ENCODE data around the gene ODR4.

The ODR4 gene

DNA sequence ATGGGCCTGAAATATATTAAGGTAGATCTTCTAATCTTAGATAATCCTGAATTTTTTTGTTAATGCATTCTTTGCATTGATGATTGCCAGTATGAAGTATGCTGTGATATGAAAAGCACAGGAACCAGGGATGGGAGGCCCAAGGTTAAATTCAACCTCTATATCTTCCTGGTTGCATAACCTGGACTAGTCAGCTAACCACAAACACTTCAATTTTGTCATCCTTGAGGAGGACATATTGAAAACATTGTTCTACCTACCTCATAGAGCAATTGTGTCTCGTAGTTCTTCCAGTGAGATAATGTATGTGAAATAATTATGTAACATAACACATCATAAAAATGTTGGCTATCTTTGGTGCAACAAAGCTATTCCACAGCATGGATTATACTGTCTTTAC is 59.7 kb downstream of the ODR4 start:
- TF ChIP-seq, protein P1, sequence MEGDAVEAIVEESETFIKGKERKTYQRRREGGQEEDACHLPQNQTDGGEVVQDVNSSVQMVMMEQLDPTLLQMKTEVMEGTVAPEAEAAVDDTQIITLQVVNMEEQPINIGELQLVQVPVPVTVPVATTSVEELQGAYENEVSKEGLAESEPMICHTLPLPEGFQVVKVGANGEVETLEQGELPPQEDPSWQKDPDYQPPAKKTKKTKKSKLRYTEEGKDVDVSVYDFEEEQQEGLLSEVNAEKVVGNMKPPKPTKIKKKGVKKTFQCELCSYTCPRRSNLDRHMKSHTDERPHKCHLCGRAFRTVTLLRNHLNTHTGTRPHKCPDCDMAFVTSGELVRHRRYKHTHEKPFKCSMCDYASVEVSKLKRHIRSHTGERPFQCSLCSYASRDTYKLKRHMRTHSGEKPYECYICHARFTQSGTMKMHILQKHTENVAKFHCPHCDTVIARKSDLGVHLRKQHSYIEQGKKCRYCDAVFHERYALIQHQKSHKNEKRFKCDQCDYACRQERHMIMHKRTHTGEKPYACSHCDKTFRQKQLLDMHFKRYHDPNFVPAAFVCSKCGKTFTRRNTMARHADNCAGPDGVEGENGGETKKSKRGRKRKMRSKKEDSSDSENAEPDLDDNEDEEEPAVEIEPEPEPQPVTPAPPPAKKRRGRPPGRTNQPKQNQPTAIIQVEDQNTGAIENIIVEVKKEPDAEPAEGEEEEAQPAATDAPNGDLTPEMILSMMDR (IDR thresholded peaks at IDR 0.05): no peak

DNA sequence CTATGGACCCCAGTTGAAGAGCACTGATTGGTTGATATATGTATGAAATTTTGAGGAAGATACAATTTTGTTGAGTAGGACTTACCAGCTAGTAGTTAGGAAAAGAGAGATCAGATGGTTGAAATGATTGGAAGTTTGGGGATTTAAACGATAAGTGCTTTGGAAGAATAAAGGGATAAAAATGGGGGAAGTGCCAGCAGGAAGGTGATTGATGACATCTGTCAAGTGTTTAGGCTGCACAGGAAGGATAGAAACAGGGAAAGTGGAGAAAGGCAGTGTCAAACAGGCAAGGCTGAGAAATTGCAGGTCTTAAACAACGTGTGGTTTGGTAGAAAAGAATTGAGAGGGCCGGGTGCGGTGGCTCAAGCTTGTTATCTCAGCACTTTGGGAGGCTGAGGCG is 62.9 kb downstream of the ODR4 start:
- TF ChIP-seq, protein P1 (IDR thresholded peaks at IDR 0.05): no peak

DNA sequence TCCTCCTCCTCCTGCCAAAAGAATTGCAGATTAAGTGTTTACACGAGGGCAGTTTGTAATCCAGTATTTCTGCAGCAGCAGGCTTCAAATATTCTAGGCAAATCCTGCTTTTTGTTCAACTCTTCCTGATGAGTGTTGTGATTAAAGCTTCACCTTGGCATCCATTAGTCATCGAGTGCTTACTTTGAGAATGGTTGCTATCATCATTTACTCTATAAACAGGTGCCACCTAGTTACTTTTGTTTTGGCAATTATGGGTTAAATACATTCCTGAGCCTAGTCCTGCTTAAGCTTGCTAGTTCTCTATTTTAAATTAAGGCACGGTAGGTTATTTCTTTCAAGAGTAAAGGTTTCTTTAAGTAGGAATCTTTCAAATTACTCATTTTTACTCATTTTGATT is 64.9 kb downstream of the ODR4 start:
- TF ChIP-seq, protein P1 (IDR thresholded peaks at IDR 0.05): no peak

DNA sequence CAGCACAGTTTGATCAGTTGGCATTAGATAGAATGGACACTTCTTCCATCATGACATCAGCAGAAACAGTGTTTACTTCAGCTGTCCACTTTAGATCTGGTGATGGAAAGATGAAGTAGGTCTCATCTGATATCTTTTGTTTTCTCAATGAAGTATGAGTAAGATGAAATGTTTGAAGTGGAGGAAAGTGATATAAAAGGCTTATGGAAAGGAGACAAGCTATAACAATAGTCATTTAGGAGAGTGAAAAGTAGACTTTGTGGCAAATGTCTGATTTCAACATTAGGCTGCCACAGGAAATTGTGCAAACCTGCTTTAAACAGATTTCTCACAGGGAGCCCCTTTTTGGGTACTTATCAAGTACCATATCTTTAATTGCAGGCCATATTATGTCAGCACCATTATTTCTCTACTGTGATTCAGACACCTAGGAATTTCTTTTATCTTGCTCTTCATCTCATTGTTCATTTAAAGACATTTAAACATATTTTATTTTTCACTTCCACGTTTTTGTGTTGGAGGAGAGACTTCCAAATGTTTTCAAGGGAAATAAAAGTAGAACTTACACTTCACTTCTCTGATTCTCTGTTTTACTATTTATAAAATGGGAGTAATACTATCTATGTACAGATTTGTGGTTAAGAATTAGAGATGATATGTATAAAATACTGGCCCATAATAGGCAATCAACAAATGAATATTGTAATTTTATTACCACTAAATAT is 67.2 kb downstream of the ODR4 start:
- TF ChIP-seq, protein P1 (IDR thresholded peaks at IDR 0.05): no peak

DNA sequence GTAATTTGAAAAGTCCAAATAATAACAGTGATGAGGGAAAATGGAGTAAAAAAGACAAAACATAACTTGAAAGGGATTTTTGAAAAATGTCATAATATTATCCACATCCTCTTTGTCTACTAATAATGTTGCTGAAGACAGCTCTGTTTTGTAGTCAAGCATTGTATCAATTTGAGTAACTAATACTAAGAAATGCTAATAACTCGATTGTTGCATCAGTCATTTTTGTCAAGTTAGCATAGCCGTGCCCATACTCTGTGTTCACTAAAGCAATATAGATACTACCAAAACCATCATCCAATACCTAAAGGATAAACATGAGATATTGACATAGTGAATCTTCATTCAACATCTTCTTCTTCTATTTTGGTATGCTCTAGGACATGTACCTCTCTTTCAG is 68.0 kb downstream of the ODR4 start:
- TF ChIP-seq, protein P1 (IDR thresholded peaks at IDR 0.05): no peak

DNA sequence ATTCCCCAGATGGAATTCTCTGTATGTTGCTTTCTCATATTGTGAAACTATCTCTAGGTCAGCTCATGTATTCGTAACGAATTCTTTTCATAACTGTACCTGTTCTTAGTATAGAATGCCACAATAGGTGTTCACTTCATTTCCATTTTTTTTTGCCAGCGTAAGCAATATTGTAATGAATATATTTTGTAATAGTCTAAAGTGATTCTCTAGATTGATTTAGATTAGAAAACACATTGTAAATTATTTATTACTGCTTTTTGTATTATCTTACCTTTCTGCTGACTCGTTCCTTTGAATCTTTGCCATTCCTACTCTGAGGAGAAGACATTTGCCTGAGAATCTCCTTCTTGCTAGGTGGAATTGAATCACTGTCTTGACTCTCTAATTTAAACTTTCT is 70.5 kb downstream of the ODR4 start:
- TF ChIP-seq, protein P1 (IDR thresholded peaks at IDR 0.05): no peak

DNA sequence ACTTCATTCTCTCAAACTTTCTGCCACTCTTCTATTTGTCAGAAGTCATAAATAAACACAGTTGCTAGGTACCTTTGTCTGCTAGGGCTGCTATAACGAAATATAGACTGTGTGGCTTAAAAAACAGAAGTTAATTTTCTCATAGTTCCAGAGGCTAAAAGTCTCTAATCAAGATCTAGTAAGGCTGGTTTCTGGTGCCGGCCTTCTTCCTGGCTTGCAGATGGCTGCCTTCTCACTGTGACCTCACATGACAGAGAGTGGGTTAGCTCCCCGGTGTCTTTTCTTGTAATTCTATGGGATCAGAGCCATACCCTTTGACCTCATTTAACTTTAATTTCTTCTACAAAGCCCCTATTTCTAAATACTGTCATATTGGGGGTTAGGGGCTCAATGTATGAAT is 79.3 kb downstream of the ODR4 start:
- TF ChIP-seq, protein P1 (IDR thresholded peaks at IDR 0.05): no peak

Data from LNCAP (cell line).